HG03439 (cell line): ENCODE data around the gene EXOC2.

ENCODE experiments used
- ATAC-seq: cut with Tn5 transposase; IDR thresholded peaks from one replicate; pipeline ENCODE4 v1.9.1; 2021; ENCODE audit warnings: mild to moderate bottlenecking, moderate library complexity; ENCODE audit not compliant: unreplicated experiment

EXOC2 gene

DNA sequence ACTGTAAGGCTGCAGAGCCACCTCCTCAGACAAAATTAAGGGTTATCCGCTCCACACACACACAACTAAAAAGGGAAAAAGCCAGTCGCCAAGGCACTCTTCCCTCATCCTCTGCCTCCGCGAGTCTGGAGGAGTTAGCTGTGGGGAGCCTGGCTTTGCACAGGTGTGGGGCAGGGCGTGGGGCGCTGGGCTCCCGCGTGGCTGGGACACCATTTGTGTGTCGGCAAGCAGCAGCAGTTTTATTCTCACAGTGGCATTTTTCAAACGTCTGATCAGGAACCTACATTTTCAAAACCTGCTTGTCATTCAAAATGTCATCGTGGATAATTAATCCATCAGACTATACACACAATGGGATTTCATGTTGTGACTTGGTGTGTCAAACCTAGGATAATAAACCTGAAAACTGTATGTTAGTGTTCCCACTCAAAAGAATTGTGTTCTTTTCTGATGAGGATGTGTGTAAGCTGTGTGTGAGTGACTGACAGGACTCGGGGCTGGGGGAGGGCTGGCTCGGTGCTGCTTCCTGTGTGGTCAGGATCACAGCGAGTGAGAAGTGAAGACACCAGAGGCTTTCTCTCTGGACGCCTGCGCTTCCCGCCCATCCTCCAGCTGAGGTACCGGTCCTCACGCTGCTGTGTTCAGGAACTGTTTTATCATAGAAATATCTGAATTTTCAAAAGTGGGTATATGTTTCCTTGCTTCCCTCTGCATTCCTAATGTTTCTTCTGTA lies 218.3 kb downstream of the EXOC2 start:
- peak; percentile 51 for ATAC-seq

DNA sequence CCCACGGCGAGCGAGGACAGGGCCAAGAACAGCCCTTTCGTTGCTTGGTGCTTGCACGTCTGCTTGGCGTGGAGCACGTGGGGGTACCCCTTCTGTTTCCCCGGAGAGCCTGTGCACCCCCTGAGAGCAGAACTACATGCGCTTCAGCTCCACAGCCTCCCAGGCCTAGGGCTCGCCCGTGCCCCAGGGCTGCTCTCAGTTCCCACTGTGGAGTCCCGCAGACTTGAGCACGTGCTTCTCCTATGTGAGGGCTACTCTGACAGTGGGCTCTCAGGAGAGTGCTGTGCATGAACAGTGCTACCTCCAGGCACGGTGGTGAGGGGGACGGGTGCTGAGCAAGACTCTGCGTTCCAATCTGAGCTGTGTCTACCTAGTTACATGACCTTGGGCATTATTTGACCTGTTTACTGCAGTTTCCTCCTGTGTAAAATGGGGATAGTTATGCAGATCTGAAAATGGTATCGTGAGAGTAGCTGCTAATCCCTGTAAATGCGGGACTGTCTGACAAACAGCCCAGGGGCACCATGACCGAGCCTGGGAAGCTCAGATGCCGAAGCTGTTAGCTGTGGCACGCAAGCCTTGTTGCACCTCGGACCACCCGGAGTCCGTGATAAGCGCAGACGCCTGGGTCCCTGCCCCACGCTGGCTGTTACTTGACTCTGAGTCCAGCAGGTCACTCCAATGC lies 219.0 kb downstream of the EXOC2 start:
- no peak for ATAC-seq

DNA sequence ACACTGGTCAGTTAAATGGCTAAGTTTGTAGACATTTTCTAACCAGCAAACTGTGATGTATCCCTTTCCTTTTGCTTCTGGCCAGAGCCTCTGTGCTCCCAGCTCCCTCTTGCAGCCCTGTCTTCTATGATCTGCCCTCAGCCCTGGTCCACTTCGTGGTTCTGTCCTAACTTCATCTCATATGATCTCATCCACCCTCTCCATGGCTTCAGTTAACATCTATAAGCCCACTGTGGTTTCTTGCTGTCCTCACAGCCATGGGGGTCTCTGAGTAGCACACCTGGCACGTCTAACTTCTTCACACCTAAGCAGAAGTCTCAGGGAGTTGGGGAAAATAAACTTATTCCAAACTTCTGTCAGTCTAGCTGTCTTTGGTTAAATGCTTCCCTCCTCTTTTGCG lies 219.6 kb downstream of the EXOC2 start:
- ATAC-seq, result no peak

DNA sequence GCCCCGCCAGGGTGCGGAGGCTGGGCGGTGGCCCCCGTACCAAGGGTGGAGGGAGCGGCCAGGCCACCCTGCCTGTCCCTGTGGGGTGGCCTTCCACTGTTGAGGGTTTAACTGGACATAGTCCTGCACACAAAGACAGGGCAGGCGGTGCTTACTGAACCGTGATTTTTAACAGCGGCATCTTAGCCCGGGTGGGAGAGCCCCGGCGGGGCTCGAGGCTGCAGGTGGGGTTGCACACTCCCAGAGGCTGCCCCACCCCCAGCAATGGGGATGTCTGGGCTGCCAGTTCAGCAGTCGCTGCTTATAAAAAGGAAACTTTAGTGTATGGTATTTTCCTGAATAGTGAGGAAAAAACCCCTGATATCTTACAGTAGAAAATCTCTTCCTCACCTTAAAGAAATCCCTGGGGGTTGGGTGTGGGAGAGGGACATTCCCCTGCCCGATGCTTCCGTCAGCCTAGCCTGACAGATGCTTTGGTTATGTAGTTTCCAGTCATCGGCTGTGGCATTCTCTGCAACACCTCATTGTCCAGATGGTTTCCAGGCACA lies 222.0 kb downstream of the EXOC2 start:
- peak; percentile 51 for ATAC-seq

DNA sequence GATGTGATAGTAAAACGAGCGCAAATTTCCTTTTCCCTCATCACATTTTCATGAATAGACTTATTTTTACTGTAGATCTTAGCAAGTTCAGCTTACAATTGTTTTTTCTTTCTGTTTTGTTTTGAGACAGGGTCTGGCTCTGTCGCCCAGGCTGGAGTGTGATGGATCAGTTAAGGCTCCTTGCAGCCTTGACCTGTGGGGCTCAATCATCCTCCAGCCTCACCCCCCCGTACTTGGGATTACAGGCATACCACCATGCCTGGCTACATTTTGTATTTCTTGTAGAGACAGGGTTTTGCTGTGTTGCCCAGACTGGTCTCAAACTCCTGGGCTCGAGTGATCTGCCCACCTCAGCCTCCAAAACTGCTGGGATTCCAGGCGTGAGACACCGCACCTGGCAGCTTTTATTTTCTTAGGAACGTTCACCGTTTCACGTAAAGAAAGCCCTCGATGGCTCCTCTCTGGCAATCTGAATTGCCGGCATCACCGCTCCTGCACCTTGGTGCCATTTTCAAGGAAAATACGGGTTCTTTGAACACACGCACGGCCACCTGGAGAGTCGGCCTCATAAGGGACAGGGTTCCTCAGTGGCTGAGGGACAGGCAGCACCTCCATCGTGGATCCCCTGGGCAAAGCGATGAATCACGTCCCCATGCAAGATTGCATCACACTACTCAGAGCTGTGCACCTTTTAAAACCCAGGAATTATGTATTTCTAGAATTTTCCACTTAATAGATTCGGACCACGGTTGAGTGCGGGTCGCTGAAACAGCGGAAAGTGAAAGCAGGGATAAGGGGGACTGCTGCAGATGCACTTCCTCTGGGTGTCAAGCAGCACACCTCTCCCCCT lies 222.7 kb downstream of the EXOC2 start:
- ATAC-seq, result peak; percentile 20

DNA sequence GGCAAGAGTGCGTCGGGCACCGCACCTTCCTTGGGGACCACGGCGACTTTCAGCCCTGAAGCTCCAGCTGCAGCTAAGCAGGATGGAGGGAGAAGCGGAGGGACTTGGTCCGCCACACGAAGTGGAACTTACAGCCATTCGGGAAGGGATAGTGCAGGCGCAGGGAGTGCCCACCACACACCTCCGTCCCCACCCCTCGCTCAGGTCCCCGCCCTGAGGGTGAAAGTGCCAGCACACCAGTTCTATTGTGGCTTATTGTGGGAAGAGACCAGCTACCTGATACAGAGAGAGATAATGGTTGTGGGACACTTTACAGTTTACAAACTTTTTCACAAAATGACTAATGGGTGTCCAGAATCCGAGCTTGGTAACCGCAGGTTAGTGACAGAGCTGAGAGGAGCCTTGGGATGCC lies 225.3 kb downstream of the EXOC2 start:
- ATAC-seq, result no peak

DNA sequence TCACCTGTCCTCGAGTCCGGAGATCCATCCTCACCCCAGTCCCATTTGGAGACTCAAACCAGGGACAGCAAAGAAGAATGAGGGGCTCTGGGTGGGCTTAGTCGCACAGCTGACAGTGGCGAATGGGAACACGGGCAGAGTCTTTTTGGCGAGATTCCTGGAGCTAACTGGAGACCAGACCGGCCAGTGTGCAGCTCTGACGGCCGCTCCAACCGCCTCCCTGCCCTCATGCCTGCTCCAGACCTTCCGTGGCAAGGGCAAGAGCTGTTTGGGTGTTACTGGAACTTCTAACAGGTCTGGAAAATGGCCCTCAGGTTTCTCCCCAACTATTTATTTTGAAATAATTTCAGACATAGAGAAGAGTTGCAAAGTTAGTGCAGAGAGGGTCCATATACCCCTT lies 225.8 kb downstream of the EXOC2 start:
- ATAC-seq, result no peak

DNA sequence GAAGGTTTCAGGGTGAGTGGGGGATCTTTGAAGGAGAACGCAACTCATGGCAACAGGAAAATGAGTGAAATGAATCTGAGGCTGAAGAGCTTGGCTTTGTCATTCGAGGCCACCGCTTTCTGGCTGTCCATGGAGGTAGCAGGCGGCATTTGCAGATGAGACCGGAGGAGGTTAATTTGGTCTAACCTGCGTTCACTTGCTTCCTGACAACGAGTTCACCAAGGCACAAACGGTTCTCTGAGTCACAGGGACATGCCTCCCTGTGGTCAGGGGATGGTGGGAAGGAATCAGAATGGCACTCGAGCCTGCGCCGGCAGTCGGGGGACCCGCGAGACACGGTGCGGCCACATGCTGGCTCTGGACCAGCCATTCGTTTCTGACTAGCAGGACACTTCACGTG lies 226.4 kb downstream of the EXOC2 start:
- ATAC-seq, result no peak

DNA sequence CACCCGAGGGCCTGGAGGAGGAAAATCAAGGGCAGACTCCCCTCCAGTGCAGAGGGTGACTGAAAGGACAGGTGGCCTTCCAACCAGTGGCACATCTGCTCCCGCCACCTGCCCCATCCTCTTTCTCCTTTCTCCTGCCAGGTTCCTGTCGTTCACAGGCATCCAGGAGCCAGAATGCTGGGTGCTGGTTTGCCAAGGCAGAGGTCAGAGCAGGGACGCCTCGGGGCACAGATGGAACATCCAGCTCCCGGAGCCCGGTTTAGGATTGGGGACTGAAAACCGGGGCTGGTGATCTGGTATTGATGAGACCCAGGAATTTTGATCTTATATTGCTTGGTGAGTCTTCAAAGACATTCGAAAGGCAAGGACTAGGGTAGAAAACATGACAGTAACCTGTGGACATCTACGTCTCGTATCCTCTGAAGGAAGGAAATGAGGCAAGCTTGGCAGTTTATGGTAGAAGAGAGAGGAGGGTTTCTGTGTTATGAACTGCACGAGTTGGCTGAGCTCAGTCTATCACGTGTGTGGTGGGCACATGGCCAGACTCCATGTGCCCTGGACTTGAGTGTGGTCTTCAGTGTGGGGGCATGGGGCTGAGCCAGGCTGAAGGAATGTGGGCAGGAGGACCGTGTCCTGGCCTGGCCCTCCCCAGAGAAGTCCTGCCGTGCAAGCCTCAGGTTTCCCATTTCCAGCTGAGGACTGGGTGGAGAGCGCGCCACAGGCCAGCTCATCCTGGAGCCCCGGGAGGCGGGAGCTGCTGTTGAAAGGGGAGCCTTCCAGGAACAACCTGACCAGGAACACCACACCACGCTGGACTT lies 227.2 kb downstream of the EXOC2 start:
- no peak for ATAC-seq

DNA sequence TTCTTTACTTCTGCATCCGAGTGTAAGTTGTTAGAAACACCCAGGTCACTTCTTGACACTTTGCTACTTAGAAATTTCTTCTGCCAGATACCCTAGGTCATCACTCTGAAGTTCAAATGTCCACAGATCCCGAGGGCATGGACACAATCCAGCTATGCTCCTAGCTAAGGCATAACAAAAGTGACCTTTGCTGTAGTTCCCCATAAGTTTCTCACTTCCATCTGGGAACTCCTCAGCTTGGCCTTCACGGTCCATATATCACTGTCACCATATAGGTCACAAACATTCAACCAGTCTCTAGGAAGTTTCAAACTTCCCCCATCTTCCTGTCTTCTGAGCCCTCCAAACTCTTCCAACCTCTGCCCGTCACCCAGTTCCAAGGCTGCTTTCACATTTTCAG lies 236.1 kb downstream of the EXOC2 start:
- ATAC-seq, result no peak

DNA sequence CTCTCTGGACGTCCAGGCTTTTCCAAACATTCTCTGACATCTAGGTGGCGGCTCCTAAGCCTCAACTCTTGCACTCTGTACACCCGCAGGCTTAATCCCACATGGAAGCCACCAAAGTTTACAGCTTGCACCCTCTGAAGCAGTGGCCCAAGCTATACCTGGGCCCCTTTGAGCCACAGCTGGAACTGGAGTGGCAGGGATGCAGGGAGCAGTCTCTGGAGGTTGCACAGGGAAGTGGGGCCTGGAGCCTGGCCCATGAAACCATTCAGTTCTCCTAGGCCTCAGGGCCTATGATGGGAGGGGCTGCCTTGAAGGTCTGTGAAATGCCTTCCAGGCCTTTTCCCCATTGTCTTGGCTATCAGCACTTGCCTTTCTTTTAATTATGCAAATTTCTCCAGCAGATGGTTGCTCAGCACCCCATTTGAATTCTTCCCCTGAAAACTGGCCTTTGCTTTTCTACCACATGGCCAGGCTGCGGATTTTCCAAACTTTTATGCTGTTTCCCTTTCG lies 236.5 kb downstream of the EXOC2 start:
- no peak for ATAC-seq

DNA sequence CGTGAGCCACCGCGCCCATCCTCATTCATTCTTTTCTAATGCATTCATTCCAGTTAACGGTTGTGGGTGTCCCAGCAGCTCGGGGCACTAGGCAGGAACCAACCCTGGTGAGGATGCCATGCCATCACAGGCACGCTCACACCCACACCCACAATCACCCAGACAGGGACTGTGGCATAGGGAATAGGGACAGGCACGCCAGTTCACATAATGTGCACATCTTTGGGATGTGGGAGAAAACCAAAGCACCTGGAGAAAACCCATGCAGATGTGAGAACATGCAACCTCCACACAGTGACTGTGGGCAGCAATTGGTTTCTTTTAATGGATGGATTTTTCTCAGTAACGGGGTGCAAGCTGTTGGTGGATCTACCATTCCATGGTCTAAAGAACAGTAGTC lies 237.1 kb downstream of the EXOC2 start:
- no peak for ATAC-seq

DNA sequence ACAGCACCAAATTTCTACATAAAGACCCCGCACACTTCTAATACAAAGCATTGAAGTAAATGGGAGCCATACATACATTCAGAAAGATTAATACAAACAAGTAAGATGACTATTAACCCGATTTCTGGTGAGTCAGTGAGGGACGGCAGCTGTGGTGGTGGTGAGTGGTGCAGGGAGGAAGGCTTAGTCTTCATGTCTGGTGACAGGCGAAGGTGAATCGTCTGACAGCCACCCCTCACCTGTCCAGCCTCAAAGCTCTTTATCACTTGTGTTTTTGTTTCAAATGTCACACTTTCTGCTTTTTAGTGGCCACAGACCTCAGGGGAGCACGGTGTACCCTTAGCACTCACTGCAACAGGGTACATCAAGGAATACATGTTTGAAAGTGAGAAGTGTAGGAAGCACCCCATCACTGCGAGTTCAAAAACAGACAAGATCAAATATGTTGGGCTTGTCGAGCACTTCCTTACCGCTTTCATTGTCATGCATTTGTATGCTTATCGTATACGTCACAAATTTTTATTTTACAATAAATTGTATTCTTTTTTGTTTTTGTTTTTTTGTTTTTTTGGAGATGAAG lies 237.8 kb downstream of the EXOC2 start:
- ATAC-seq, result no peak

DNA sequence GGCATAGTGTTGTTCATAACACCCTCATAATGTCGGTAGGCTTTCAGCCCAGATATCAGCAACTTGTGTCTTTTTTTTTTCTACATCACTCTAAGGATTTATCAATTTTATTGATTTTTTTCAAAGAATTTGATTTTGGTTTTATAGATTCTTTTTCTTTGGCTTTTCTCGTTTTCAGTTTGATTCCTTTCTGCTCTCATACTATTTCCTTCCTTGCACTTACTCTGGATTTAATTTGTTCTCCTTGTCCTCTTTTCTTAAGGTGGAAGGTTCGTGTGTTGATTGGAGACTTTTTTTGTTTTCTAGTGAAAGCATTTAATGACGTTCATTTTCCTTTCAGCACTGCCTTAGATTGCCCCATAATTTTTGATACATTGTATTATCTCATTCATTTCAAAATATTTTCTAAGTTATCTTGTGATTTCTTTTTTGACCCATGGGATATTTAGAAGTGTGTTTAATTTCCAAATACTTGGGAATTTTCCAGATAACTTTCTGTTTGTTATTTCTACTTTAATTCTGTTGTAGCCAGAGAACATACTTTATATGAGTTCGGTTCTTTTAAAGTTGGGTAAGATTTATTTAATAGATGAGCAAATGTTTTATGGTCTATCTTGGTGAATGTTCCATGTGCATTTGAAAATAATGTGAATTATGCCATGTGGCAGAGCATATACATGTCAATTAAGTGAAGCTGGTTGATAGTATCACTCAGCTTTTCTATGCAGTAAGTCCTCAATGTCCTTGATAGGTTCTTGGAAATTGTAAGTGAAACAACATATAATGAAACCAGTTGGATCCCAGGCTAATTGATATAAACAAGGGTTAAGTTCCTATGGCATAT lies 238.6 kb downstream of the EXOC2 start:
- no peak for ATAC-seq

DNA sequence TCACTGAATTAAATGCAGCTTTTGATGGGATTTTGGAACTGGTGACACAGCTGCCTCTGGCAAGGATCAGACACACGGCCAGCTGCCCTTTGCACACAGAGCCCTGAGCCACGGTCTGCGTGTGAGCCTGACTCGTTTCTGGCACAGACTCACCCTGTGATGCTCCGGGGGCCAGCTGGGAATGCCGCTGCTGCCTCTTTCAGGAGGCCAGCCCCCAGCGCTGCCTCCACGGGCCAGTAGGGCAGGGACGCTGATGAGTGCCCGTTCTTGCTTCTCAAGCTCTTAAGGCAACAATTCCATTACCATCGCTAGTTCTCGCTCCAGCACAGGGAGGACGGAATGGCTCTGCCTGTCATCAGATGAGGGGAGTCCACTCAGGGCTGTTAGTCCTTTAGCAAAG lies 239.8 kb downstream of the EXOC2 start:
- ATAC-seq, result no peak

DNA sequence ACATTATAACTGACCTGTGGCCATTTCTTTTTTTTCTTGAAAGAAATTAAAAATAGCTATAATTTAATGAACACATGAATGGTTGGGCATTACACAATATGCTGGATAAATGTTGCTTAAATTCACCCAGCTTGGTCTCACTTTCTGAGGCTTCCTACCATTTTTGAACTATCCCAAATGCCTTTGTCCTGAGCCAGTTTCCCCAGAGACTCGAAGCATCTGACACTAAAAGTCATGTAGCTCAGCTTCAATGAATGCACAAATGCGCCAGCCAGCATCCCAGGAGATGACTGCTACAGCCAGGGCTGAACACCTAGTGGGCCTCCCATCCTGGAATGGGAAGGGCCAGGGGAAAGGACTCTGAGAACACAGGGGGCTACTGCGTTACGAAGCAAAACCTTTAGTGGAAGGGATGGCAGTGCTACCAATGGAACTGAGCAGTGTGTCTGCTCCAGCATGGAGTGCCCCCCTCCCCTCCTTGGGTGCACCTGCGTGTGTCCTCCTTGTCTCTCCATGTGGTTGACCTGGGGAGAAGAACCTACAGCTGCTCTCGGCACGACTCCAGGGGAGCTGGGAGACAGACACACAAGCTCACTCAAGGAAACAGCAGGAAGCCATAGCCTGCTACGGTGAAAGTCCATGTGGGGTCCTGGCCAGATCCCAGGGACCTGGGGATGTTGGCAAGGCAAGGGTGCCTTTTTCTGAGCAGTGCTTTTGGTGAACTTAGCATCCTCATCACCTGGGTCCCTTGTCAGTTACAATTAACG lies 240.5 kb downstream of the EXOC2 start:
- no peak for ATAC-seq

DNA sequence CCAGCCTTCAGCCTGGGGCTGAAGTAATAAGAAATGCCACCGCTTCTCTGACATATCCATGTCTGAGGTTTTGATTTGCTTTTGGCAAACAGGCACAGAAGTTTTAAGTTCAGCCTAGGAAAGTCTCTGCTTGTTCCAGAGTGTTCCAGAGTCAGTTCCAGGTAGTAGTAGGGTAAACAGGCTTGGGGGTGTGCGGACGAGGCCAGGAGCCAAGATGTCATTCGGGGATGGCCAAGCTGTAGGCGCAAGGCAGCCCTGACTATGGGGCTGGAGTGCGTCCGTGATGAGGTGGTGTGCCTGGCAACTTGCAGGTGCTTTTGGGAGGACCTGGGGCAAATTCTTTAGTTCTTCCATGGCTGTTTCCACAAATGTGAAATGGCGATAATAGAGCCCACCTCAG lies 241.1 kb downstream of the EXOC2 start:
- no peak for ATAC-seq

DNA sequence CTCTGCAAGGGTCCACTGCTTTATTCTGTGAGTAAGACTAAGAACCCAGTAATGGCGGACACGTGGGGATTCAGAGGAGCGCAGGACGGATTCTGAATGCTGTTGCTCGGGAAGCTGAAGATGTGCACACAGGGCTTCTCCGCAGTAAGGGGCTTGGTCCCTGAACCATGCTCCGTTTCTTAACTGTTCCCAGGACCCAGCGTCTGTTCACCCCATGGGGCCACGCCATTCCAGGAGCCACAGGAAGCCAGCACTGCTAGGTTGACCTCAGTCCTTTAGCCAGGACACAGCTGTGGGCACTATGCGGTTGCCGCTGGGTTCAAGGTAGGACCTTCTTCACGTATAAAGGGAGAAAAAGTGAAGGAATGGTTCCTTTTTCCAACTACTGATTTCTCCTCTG lies 241.6 kb downstream of the EXOC2 start:
- ATAC-seq, result no peak
